Right ventricle myocardium superior (tissue), 1 donor: ENCODE data around the gene RNASEH2A. TPM values are rescaled to one million over a fixed set of nuclear protein-coding genes. Genes with fewer than 3 reads are reported as not detected.
"Not testable (repeated sequence)": the region's sequence is repeated elsewhere in the genome, so short reads cannot be mapped to it uniquely, and the experiment has no call there.

ENCODE experiments used
- ATAC-seq: fragments of 200-7000 bp; cut with Tn5 transposase; one replicate; pipeline ENCODE4 v1.9.1; 2020; ENCODE audit warnings: mild to moderate bottlenecking; ENCODE audit not compliant: poor library complexity
- DNase-seq: peaks from one replicate; pipeline ENCODE4 v3.0.0-alpha.2; 2020
- intact Hi-C: fragments of 100-400 bp; cut with DNase I; formaldehyde crosslinking; loops from one replicate; pipeline ENCODE4 v1.11.2; 2022
- total RNA-seq: library from RNA; stranded (reverse); fragmentation: NEBNext Ultra II Directional; extraction: Animal tissue kit (Norgen Biotek cat#: 25700); gene quantifications from one replicate; pipeline ENCODE4 v1.2.1, GENCODE V29; 2021
- donor health status: DM: no; HTN: yes; CAD: no; lungs with severe emphysema.

RNASEH2A gene
- total RNA-seq, 1 donor from 2014 or later, result 6.3 TPM

- ATAC-seq (no peak), DNase-seq (no peak)
- intact Hi-C loops, result no loop called here
Observed at GRCh38 chr19:12790628-12791344, 15.6 kb upstream of the RNASEH2A start.

- DNase-seq (peak; percentile 99), ATAC-seq (peak; percentile 68)
- intact Hi-C loops, result no loop called here
Observed at GRCh38 chr19:12791345-12792050, 14.9 kb upstream of the RNASEH2A start, which contains the start of gene JUNB. JUNB (plus strand) TSS chr19:12791486; CDS start chr19:12791772, 286 bp downstream.

- intact Hi-C loops, result no loop called here
- DNase-seq (peak; percentile 85), ATAC-seq (no peak)
Observed at GRCh38 chr19:12792051-12792852, 14.1 kb upstream of the RNASEH2A start.

GRCh38 chr19:12792853-12793289, 13.5 kb upstream of the RNASEH2A start:
- intact Hi-C loops, result no loop called here
- no peak for DNase-seq
- no peak for ATAC-seq

- peak; percentile 96 for DNase-seq
- peak; percentile 62 for ATAC-seq
- intact Hi-C loops, result no loop called here
Observed at GRCh38 chr19:12793290-12794195, 12.8 kb upstream of the RNASEH2A start.

- intact Hi-C loops, result no loop called here
- ATAC-seq (no peak), DNase-seq (no peak)
Observed at GRCh38 chr19:12794196-12794941, 12.0 kb upstream of the RNASEH2A start.

GRCh38 chr19:12794971-12795381, 11.4 kb upstream of the RNASEH2A start:
- intact Hi-C loops, result loop anchor here (1.0 kb wide), 1 partner anchor 18 kb away; no protein-coding TSS in a partner anchor
- ATAC-seq (no peak), DNase-seq (no peak)

GRCh38 chr19:12796146-12797071, 10.0 kb upstream of the RNASEH2A start:
- DNase-seq (peak; percentile 81), ATAC-seq (peak; percentile 26)
- intact Hi-C loops, result no loop called here

- ATAC-seq (no peak), DNase-seq (no peak)
- intact Hi-C loops, result no loop called here
Observed at GRCh38 chr19:12797141-12797587, 9.2 kb upstream of the RNASEH2A start.

- DNase-seq, ATAC-seq, intact Hi-C loops: not testable (repeated sequence)
Observed at GRCh38 chr19:12797607-12798006, 8.8 kb upstream of the RNASEH2A start.

GRCh38 chr19:12799742-12800465, 6.5 kb upstream of the RNASEH2A start:
- intact Hi-C loops, result loop anchor here (5.0 kb wide), 1 partner anchor 33 kb away; no protein-coding TSS in a partner anchor
- no peak for DNase-seq
- no peak for ATAC-seq

- intact Hi-C loops, result loop anchor here (5.0 kb wide), 1 partner anchor 33 kb away; no protein-coding TSS in a partner anchor
- ATAC-seq (no peak), DNase-seq (no peak)
Observed at GRCh38 chr19:12800466-12800770, 6.0 kb upstream of the RNASEH2A start.

- DNase-seq (no peak), ATAC-seq (peak; percentile 36)
- intact Hi-C loops, result loop anchor here (5.0 kb wide), 1 partner anchor 34 kb away; no protein-coding TSS in a partner anchor
Observed at GRCh38 chr19:12800923-12801465, 5.4 kb upstream of the RNASEH2A start.

GRCh38 chr19:12801466-12802266, 4.7 kb upstream of the RNASEH2A start, which contains the start of the genes PRDX2 and THSD8:
PRDX2 (minus strand) TSS chr19:12801800; CDS start chr19:12801261, 539 bp downstream.
THSD8 (plus strand) TSS chr19:12802069; CDS start chr19:12802072, 3 bp downstream.
- DNase-seq (peak; percentile 87), ATAC-seq (peak; percentile 93)
- intact Hi-C loops, result loop anchor here (5.0 kb wide), 1 partner anchor 34 kb away; no protein-coding TSS in a partner anchor
